K562 (cell line): Measurements from ENCODE around the gene ALK. TPM values are rescaled to one million over a fixed set of nuclear protein-coding genes. Genes with fewer than 3 reads are reported as not detected.

ENCODE experiments used
- polyA plus RNA-seq, 8 experiments: library from polyadenylated mRNA; depleted of rRNA in 4 of 8; stranded (reverse) in 5 of 8; unstranded in 3 of 8; fragments of >200 nt; fragmentation: Nextera tagmentation in 2 of 8; fragmentation: Illumina TruSeq in 1 of 8; extraction: Ambion mirVana in 2 of 8; extraction: Trizol in 1 of 8; gene quantifications; 2 replicates each; pipeline versions ENCODE4 v1.2.1 to v1.2.3, GENCODE V29; 2011 to 2014; ENCODE audit warnings: inconsistent platforms in 1 of 8, missing spikeins in 1 of 8
- total RNA-seq, 7 experiments: library from RNA; depleted of rRNA in 6 of 7; stranded (reverse); fragments of >200 nt in 6 of 7; fragmentation: Illumina TruSeq in 2 of 7; extraction: Trizol in 2 of 7; gene quantifications; 2 replicates each; pipeline versions ENCODE4 v1.2.1 to v1.2.3, GENCODE V29; 2011 to 2021; ENCODE audit warnings: low replicate concordance in 1 of 7
- TF ChIP-seq, protein P1 (sequence below): fragments of 450-650 bp; IDR thresholded peaks from 2 replicates; pipeline ENCODE4 v1.6.1; 2016; ENCODE audit warnings: low read depth
- TF ChIP-seq, protein P2 (sequence below): fragments of 450-650 bp; conservative IDR thresholded peaks from 2 replicates; pipeline ENCODE4 v1.6.1; 2016; ENCODE audit warnings: missing genetic modification characterization, low read depth, mild to moderate bottlenecking, control low read depth, missing compliant biosample characterization

ALK gene
- total and polyA plus RNA-seq, 9 of the 15 experiments (the other 6 are each of a cell fraction or from before 2014, with no cell fraction given), result not detected

DNA sequence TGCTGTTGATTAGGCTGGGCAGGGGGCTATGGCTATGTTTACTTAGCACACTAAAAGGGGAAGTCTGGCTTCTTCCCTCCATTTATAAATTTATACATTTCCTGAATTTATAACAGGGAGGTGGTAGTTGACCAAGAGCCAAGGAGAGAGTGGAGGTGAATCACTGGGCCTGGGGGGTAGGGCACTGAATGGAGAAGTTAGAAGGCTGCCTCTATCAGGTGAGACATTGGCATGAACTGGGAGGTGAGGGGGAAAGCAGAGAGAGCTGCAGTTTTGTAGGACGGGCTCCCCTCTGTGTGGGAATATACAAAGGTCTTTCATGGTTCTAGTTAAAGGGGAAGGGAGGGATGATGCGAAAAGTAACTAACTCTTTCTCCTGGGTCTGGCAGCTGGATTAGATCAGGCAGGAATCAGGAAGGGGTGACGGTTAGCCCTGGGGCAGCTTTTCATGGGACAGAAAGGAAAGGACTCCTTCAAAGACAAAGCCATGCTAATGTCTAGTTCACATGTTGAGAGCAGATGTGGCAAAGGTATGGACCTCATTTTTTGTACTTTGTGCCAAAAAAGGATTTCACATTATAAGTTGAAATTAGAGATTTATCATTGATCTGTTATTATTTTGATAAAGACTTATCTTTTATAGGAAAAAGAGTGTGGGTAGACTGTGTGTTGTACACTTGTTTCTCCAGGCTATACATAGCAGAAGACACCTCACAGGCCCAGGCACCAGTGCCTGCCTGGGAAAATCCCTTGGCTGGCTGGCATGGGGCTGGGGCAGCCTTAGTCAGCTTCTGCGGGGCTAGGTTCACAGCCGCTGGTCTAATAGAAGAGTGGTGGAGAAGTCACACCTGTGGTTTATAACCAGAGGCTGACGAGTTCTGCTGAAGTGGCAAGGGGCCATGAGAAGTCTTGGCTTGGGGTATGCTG is 647.4 kb downstream of the ALK start (continued):
- TF ChIP-seq, protein P1, sequence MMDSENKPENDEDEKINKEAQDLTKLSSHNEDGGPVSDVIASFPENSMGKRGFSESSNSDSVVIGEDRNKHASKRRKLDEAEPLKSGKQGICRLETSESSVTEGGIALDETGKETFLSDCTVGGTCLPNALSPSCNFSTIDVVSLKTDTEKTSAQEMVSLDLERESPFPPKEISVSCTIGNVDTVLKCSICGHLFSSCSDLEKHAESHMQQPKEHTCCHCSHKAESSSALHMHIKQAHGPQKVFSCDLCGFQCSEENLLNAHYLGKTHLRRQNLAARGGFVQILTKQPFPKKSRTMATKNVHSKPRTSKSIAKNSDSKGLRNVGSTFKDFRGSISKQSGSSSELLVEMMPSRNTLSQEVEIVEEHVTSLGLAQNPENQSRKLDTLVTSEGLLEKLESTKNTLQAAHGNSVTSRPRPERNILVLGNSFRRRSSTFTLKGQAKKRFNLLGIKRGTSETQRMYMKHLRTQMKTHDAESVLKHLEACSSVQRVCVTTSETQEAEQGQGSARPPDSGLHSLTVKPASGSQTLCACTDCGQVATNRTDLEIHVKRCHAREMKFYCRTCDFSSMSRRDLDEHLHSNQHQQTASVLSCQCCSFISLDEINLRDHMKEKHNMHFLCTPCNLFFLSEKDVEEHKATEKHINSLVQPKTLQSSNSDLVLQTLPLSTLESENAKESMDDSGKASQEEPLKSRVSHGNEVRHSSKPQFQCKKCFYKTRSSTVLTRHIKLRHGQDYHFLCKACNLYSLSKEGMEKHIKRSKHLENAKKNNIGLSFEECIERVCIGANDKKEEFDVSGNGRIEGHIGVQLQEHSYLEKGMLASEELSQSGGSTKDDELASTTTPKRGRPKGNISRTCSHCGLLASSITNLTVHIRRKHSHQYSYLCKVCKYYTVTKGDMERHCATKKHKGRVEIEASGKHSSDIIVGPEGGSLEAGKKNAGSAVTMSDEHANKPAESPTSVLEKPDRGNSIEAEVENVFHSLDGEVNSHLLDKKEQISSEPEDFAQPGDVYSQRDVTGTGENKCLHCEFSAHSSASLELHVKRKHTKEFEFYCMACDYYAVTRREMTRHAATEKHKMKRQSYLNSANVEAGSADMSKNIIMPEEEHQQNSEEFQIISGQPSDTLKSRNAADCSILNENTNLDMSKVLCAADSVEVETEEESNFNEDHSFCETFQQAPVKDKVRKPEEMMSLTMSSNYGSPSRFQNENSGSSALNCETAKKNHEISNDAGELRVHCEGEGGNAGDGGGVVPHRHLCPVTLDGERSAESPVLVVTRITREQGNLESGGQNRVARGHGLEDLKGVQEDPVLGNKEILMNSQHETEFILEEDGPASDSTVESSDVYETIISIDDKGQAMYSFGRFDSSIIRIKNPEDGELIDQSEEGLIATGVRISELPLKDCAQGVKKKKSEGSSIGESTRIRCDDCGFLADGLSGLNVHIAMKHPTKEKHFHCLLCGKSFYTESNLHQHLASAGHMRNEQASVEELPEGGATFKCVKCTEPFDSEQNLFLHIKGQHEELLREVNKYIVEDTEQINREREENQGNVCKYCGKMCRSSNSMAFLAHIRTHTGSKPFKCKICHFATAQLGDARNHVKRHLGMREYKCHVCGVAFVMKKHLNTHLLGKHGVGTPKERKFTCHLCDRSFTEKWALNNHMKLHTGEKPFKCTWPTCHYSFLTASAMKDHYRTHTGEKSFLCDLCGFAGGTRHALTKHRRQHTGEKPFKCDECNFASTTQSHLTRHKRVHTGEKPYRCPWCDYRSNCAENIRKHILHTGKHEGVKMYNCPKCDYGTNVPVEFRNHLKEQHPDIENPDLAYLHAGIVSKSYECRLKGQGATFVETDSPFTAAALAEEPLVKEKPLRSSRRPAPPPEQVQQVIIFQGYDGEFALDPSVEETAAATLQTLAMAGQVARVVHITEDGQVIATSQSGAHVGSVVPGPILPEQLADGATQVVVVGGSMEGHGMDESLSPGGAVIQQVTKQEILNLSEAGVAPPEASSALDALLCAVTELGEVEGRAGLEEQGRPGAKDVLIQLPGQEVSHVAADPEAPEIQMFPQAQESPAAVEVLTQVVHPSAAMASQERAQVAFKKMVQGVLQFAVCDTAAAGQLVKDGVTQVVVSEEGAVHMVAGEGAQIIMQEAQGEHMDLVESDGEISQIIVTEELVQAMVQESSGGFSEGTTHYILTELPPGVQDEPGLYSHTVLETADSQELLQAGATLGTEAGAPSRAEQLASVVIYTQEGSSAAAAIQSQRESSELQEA, result no peak
- TF ChIP-seq, protein P2, sequence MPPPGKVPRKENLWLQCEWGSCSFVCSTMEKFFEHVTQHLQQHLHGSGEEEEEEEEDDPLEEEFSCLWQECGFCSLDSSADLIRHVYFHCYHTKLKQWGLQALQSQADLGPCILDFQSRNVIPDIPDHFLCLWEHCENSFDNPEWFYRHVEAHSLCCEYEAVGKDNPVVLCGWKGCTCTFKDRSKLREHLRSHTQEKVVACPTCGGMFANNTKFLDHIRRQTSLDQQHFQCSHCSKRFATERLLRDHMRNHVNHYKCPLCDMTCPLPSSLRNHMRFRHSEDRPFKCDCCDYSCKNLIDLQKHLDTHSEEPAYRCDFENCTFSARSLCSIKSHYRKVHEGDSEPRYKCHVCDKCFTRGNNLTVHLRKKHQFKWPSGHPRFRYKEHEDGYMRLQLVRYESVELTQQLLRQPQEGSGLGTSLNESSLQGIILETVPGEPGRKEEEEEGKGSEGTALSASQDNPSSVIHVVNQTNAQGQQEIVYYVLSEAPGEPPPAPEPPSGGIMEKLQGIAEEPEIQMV, result no peak
